HG03565 (cell line): ENCODE measurements around the gene LY86.
"Not testable (repeated sequence)": the region's sequence is repeated elsewhere in the genome, so short reads cannot be mapped to it uniquely, and the experiment has no call there.

ENCODE experiments used
- ATAC-seq: cut with Tn5 transposase; IDR thresholded peaks from one replicate; pipeline ENCODE4 v1.9.1; 2021; ENCODE audit warnings: mild to moderate bottlenecking, moderate library complexity; ENCODE audit not compliant: unreplicated experiment

LY86 gene

DNA sequence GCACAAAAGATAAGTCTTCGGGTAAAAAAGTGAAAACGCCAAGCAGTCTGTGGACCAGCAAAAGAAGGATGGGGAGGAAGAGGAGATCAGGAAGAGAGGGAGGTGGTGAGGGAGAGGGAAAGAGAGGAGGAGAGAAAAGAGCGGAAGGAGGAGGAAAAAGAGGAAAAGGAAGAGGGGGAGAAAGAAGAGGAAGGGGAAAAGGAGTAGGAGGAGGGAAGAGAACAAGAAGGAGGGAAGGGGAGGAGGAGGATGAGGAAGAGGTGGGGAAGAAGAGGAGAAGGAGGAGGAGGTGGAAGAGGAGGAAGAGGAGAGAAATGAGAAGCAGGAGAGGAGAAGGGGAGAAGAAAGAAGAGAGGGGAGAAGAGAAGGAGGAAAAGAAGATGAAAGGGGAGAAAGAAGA, 6.5 kb downstream of the LY86 start:
- no peak for ATAC-seq

DNA sequence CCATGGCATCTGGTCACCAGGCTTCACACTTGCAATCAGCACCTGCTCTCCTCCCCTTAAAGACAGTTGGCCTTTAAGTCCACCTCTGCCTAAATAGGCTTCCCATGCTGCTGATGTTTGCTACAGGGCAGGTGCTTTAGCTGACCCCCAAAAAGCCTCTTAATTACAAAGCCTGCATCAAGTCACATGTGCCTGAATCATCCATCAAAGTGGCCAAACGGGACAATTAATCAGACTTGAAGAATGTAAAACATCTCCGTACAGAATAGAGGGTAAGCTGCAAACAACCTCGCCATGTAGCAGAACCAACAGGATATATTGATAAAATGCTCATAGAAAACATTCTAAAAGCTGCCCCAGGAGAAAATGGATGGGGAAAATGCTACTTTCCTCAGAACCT, 7.4 kb downstream of the LY86 start:
- no peak for ATAC-seq

DNA sequence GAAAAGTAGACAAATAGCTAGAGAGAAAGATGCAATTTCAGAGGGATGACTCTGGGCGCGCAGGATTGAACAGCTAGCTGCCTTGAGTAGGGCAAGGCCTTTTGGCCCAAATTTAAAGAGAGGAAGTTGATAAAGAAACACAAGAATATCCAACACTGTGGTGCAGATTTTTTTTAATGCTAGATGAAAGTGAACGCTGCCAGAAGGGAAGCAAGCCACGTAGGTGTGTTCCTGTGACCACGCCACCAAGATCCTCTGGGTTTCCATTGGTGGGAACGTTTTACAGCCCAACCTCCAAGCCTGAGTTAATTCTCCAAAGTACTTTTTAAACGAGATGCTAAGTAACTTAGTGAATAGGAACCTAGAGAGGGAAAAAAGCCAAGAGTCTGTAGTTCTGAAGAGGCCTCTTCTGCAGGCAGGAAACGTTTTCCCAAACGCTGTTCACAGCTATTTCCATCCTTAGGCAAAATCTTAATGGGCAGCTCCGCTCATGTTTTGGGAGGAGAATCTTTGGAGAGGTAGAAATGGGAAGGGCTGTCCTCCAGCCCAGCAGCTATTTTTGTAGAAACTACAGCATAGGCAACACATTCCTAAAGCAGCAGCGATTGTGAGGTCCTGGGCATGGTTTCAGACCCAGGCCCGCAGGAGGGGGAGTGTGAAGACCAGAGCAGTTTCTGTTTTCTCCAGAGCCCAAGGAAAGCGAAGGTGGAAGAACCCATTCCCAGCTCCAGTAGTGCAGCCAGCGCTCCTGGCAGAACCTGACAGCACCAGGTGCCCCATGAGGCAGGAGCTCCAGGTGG, 8.2 kb downstream of the LY86 start:
- no peak for ATAC-seq

DNA sequence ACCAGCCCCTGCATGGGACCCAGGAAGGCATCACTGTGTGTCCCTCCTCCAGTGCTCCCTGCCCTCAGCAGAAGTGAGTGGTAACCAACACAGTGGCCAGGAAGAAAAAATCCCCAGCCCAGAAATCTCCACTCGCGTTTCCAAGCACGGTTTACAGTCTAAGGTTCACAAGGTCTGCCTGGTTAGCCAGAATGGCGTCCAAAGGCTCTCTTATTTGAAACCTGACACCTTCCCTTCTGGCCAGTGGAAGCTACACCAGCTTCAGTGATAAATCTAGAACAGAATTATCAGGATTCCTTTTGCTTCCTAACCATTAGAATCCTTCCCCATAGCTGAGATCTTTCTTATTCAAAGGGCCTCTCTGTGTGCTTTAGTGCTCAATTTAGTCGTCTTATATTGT, 9.2 kb downstream of the LY86 start:
- ATAC-seq: no peak

DNA sequence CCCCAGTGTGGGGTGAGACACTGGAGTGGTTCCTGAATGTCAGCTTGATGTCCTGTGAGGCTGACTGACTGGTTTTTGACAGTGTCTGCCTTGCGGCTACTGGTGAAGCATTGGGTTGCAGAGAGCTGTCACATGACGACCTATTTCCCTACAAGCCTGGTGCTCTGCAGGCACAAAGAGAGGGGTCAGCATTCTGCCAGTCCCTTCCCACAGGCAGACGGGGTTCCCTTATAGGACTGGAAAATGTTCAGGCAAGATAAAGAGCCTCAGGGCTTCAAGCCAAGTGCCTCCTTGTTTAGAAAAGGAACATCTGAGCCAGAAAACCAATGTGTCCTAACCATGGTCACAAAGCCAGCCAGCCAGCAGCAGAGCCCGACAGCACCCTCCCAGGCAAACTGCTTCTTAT, 11.0 kb downstream of the LY86 start:
- ATAC-seq: no peak

DNA sequence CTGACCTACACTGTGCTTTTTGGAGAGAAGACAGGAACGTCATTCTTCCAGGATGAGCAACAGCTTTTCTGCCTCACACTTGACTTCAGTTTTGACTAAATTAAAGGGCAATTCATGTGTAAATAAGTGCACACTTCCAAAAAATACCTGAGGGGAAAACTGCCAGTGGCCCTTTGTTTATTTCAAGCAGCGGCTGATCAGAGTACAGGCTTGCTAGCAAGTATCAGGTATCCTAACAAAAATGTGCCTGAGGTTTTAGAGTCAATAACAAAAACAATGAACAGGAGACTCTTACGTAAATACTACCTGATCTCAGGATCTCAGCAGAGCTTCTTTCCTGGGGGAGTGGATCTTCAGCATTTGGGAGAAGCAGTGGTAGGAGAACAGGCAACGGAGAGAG, 12.4 kb downstream of the LY86 start:
- ATAC-seq: no peak

DNA sequence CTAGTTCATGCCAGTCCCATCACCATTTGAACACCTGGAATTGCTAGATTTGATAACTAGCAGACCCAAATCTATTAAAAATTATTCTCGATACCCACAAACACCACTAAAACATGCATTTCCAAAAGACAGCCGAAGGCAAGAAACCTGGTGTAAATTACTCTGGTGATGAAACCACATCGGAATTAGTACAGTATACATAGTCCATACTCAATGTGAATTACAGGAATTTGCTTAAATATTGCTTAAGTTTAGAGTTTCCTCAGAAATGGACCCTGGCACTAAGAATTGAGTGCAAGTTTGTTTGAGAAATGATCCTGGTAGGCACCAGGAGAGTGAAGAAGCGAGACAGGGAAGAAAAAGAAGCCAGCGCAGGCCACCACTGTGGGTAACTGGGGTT, 13.7 kb downstream of the LY86 start:
- ATAC-seq: no peak

DNA sequence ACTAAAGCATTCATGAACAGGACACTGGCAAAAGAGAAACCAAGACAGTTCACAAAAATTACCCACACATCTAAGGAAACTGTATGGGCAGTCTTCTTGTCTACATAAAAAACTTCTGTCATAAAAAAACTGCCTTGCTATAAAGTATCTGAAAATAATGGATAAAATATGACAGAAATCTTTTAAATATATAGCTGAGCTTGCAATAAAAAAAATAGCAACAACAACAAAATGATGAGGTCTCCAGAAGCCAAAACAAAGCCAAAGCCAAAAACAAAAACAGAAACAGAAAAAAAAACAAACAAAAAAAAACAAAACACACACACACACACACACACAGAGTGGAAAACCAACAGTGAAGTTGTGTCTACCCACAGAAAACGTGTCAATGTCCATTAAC, 14.8 kb downstream of the LY86 start:
- no peak for ATAC-seq

DNA sequence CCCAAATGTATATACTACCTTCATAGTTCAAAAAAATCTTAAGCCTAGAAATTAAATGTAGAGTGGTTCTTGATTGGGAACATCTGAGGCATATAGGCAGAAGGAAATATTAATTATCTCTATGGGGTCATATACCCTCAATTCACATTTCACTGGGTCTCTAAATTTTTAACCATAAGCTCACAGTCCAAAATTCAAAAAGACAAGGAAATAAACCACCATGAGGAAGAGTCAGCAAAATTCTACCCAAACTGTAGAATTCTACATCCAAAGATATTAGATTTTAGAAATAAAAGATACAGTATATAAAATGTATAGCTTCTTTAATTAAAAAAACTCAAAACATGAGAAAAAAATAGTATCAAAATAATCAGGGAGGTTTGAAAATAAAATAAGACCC, 15.5 kb downstream of the LY86 start:
- no peak for ATAC-seq

DNA sequence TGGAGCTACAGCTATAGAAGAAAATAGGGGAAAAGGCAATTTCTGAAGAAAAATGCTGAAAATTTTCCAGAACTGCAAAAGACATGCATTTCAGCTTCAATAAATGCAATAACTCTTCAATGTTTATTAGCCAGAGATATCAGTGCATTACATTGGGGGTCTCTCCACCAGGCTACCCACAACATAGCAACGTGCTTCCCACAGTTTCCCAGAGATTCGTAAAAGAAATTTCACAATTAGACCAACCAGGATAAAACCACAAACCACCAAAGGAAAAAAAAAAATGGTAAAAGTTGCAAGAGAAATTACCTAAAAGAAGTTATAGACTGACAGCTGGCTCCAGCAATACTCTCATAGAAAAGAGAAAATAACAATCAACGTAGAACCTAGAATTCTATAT, 16.0 kb downstream of the LY86 start:
- no peak for ATAC-seq

DNA sequence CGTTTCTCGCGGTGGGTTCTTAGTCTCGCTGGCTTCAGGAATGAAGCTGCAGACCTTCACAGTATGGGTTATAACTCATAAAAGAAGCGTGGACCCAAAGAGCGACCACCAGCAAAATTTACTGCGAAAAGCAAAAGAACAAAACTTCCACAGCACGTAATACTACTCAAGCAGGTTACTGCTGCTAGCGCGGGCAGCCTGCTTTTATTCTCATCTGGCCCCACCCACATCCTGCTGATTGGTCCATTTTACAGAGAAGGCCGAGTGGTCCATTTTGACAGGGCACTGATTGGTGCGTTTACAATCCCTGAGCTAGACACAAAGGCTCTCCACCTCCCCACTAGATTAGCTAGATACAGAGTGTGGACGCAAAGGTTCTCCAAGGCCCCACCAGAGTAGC, 17.4 kb downstream of the LY86 start:
- ATAC-seq: no peak

DNA sequence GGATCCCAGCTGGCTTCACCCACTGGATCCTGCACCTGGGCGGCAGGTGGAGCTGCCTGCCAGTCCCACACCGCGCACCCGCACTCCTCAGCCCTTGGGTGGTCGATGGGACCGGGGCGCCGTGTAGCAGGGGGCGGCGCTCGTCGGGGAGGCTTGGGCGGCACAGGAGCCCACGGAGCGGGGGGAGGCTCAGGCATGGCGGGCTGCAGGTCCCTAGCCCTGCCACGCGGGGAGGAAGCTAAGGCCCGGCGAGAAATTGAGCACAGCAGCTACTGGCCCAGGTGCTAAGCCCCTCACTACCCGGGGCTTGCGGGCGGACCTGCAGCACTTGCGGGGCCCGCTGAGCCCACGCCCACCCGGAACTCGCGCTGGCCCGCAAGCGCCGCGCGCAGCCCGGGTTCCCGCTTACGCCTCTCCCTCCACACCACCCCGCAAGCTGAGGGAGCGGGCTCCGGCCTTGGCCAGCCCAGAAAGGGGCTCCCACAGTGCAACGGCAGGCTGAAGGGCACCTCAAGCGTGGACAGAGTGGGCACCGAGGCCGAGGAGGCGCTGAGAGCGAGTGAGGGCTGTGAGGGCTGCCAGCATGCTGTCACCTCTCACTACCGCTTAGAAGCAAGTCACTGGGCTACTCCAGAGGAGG, 18.0 kb downstream of the LY86 start:
- ATAC-seq: not testable (repeated sequence)

DNA sequence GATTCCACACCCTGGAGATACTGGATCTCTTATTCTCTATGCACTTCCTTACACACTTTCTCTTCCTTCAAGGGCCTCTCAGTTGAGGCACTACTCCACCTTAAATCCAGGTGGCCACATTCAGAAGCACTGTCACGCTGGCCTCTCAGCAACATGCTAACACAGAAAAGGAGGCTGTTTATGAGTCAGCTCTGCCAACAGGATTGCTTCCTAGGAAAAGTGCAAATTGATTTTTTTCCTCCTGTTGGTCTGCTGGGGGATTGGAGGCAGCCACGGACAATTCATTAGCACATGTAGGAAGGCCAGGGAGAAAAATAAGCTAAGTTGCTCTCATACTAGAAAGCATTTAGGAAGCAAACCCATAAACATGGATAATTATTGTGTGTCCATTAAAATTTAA, 20.9 kb downstream of the LY86 start:
- no peak for ATAC-seq

DNA sequence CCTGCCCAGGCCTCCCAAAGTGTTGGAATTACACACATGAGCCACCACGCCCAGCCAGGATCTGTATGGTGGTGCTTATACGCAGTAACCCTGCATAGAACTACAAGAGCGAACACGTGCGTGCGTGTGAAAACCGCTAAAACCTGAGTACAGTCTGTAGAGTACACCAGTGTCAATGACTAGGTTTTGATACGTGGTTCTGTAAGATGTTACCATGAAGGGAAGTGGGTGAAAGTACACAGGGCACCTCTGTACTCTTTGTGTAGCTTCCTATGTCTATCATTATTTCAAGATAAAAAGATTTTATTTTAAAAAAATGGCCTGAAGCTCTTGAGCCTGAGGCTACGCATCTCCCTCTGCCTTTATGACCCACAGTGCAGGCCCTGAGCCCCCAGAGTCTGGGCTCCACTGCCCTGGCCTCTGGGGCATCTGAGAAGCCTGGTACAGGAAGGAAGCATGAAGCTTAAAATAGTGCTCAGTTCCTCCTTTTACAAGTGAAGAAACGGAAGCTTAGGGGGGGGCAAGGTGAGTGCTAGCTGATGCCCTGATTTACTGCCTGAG, 21.6 kb downstream of the LY86 start:
- ATAC-seq: peak; percentile 90

DNA sequence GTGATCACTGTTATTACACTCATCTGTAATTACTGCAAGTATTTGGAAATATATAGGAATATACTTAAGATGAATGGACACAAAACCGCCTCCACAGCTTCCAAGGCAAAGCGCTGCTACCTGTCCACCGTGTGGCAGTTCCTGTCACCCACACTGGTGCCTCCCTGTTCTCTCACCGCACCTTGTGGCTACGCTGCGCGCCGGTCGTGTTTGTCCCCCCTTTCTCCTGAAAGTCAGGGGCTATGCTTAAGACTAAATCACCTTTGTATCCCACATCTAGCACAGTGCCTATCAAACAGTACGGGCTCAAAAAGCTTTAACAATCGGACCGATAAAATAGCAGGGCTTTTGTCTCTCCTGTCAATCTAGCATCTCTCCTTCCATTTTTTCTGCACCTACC, 23.0 kb downstream of the LY86 start:
- no peak for ATAC-seq

DNA sequence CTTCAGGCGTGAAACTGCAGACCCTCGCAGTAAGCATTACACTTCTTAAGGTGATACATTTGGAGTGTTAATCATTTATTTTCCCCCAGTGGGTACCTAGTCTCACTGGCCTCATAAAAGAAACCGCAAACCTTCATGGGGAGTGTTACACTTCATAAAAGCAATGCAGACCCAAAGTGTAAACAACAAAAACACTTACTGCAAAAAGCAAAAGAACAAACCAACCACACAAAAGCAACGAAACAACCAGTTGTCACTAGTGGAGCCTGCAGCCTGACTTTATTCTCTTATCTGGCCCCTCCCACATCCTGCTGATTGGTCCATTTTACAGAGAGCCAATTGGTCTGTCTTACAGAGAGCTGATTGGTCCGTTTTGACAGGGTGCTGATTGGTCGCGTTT, 23.8 kb downstream of the LY86 start:
- ATAC-seq: no peak

DNA sequence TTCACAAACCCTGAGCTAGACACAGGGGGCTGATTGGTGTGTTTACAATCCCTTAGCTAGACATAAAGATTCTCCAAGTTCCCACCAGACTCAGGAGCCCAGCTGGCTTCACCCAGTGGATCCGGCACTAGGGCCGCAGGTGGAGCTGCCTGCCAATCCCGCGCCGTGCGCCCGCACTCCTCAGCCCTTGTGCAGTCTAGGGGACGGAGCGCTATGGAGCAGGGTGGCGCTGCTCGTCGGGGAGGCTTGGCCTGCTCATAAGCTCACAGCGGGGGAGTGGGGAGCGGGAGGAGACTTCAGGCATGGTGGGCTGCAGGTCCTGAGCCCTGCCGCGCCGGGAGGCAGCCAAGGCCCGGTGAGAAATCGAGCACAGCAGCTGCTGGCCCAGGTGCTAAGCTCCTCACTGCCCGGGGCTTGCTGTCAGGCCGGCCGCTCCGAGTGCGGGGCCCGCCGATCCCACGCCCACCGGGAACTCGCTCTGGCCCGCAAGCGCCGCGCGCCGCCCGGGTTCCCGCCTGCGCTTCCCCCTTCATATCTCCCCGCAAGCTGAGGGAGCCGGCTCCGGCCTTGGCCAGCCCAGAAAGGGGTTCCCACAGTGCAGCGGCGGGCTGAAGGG, 24.7 kb downstream of the LY86 start:
- ATAC-seq: not testable (repeated sequence)

DNA sequence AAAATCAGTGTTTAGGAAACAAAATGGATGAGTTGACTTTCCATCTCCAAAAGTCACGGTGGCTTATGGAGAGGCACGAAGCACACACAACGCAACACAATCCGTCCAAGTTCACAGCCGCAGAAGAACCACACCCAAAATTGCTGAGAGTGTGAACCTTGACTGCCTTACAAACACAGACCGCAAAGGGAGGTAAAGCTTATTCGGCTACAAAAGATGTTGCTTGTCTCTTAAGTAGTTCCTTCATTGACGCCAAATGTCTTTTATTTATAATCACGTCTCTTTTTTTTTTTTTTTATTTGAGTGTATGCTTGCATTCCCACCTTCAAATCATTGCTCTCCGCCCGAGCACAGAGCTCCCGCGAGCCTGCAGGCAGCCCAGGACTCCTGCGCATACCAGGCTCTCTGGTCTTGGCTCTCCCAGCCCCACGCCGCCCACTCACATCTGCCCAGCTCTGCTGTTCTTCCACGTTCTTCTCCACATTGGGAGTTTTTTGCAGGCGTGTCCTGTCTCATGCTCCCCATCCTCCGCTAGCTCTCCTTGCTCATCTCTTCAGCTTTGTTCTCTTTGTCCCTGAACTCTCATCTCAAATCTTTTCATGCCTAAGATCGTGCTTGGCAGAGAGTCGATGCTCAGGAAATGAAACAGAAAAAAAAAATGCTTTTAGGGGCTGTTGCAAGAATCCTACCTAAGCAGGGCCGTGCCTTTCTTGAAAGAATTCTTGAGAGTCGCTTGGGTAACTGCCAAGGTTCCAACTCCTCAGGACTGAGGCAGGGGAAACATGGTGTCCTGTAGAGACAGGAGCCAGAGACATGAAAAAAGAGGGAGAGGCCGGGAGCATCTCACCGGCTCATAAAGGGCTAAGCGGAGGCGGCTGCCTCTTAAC, 25.8 kb downstream of the LY86 start:
- no peak for ATAC-seq

DNA sequence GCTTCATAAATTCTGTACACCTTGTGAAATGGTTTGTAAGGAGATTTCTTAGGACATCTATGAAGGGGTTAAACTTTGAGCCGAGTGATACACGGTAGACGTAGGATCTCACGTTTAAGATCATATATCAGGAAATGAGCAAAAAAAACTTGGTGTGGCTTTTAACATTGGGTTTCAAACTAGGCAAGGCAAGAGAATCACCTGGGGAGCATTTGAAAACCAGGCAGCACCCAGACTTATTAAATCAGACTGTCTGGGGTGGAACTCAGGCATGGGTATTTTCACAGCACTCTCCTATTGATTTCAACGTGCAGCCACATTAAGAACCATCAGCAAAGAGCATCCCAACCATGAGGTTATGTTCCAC, 26.4 kb downstream of the LY86 start:
- ATAC-seq: no peak

DNA sequence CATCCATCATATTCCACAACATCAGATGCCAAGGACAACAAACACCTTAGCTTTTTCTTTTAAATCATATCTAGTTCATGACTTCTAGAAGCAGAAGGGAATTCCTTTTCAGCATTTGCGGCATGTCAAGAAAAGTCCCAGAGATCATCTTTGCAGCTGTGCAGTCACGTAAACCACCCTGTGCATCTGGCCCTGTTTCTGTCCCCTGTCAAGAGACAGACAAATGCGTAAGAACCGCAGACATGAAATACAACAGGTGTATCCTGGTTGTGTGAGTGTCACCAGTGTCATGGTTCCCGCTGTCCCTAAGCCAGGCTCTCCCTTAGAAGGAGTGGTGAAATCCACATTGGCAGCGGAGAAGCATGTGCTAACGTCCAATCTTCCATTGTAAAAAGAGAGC, 28.1 kb downstream of the LY86 start:
- ATAC-seq: no peak
